ENCODE data around the gene MRPL37. TPM values are rescaled to one million over a fixed set of nuclear protein-coding genes. Genes with fewer than 3 reads are reported as not detected.
A peak's percentile ranks its signal among the peaks of the same experiment; 100 is the strongest.
"Not testable (repeated sequence)": the region's sequence is repeated elsewhere in the genome, so short reads cannot be mapped to it uniquely, and the experiment has no call there.

Gene MRPL37
- total RNA-seq (2014; rRNA removed; shearing (Covaris generic); ENCODE audit: low replicate concordance): 112 and 142 TPM in 2 replicates

DNA sequence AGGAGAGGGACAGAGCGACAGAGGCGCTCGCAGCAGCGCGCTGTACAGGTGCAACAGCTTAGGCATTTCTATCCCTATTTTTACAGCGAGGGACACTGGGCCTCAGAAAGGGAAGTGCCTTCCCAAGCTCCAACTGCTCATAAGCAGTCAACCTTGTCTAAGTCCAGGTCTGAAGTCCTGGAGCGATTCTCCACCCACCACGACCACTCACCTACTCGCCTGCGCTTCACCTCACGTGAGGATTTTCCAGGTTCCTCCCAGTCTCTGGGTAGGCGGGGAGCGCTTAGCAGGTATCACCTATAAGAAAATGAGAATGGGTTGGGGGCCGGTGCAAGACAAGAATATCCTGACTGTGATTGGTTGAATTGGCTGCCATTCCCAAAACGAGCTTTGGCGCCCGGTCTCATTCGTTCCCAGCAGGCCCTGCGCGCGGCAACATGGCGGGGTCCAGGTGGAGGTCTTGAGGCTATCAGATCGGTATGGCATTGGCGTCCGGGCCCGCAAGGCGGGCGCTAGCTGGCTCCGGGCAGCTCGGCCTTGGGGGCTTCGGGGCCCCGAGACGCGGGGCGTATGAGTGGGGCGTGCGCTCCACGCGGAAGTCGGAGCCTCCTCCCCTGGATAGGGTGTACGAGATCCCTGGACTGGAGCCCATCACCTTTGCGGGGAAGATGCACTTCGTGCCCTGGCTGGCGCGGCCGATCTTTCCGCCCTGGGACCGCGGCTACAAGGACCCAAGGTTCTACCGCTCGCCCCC is at the start of gene MRPL37, which contains the start of gene CYB5RL:
Gene MRPL37, plus strand, starts transcription at position 403 of the 754 bp plus-strand sequence. Its CDS starts 77 bp downstream, at position 480.
Gene CYB5RL, minus strand, starts transcription at position 266 of the 754 bp plus-strand sequence. CDS start 4,414 bp downstream, outside the sequence.
- DNase-seq (ENCODE audit: low read depth): peak; percentile 93
- in situ Hi-C loops (cut with HindIII; ENCODE audit: low pct_unique_long_range_greater_than_20kb, low sequenced_read_pairs): no loop called here

DNA sequence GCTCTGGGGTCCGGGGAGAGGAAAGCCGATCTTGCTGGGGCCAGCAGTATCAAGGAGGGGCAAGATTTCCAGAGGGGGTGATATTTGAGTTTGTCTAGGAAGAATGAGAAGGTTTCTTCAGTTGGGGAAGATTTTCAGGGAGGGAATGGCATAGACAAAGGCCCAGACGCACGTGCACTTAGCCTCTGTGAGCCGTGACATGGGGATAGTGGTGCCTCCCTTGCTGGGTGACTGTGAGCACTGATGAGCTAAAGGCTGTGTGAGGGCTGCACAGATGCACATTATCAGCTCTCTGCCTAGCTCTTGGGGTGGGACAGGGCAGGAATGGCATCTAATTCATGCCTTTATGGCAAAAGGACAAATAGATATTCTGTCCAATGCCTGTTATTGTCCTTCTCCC is 49.0 kb upstream of the MRPL37 start:
- in situ Hi-C loops (cut with HindIII; ENCODE audit: low pct_unique_long_range_greater_than_20kb, low sequenced_read_pairs): no loop called here
- no peak for DNase-seq (ENCODE audit: low read depth)

DNA sequence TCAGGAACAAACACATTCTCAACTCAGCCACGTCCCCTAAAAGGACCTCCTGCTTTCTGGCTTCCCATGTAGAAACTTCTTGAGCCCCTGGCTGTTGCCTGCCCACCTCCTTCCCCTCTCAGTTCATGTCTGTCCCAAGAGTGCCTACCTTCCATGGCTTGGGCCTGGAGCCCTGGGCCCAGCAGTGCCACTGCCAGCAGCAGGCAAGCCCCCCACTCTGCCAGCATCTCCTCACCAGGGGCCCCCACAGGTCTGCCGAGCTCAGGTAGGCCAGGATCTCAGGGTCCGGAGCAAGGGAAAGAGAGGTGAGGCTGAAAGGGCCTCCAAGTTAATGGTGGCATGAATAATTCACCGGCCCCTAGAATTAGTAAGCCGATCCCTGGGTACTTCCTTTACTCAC is 47.3 kb upstream of the MRPL37 start, which contains the start of gene CDCP2:
Gene CDCP2, minus strand, starts transcription at position 305 of the 400 bp plus-strand sequence. Its CDS starts 78 bp downstream, at position 227.
- in situ Hi-C loops (cut with HindIII; ENCODE audit: low pct_unique_long_range_greater_than_20kb, low sequenced_read_pairs): no loop called here

DNA sequence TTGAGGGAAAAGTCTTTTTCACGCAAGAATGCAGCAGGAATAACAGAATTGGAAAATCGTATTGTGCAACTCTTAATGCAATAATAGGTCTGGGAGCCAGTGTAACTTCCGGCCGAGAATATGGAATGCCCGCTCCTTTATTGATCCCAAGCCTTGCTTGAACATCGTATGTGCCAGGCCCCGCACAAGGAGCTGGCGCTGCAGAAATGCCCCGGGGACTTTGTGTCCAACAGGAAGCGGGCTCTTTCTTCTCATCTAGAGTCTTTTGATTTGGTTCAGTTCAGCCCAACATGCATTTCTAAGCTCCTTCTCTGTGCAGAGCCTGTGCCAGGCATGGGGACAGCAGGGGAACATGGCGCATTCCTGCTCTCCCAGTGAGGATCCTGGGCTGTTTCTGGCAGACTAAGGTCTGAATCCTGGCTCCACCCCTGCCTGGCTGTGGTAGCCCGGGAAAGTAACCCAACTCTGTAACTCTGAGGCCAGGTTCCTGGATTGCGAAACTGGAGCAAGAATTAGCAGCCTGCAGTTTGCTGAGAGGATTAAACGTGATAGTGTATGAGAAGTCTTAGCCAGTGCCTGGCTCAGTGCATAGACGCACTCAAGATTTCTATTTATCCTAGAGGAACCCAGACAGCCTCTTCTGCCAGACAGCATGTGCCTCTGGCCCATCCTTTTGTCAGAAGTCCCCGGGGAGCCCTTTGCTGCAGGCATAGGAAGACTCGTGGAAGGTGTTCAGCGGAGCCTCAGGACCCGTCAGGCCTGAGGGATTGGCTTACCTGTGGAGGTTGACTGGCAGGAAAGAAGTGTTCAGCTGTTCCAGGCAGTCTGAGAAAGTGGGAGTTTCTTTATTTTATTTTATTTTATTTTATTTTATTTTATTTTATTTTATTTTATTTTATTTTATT is 46.2 kb upstream of the MRPL37 start:
- in situ Hi-C loops (cut with HindIII; ENCODE audit: low pct_unique_long_range_greater_than_20kb, low sequenced_read_pairs): no loop called here
- DNase-seq (ENCODE audit: low read depth): no peak

More for the DNA sequence above, 47.3 kb upstream of the MRPL37 start, which contains the start of gene CDCP2:
- no peak for DNase-seq (ENCODE audit: low read depth)

DNA sequence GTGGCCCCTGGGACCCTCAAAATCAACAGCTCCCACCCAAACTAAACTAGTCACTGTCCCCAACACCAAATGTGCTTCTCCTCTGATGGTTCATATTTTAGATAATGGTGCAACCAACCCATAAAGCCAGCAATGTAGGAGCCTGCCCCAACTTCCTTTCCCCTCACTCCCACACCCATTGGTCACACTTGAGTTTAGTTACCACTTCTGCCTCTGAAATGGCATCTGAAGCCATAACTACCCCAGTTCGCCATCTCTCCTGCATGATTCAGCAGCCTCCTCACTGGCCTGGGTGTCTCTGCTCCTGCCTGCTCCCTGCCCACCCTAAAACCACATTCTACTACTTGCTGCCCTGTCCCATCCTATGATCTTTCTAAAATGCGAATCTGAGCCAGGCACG is 43.8 kb upstream of the MRPL37 start:
- in situ Hi-C loops (cut with HindIII; ENCODE audit: low pct_unique_long_range_greater_than_20kb, low sequenced_read_pairs): no loop called here
- no peak for DNase-seq (ENCODE audit: low read depth)

DNA sequence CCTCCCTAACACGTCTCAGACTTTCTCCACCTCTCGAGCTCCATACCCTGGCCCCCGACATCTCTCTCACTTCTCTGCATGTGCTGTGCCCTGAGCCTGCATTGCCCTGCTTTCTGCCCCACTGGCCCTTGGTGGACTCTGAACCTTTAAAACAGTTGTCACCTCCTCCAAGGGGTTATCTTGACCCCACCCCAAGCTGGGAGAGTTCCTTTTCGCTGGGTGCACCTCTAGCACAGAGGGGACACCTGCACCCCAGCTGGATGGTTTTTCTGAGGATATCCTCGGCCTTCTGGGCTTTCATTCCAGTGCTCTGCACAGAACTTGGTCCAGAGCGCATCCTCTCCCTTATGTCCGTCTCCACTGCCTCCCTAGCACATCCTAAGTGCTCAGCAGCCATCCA is 43.0 kb upstream of the MRPL37 start:
- in situ Hi-C loops (cut with HindIII; ENCODE audit: low pct_unique_long_range_greater_than_20kb, low sequenced_read_pairs): no loop called here
- no peak for DNase-seq (ENCODE audit: low read depth)

DNA sequence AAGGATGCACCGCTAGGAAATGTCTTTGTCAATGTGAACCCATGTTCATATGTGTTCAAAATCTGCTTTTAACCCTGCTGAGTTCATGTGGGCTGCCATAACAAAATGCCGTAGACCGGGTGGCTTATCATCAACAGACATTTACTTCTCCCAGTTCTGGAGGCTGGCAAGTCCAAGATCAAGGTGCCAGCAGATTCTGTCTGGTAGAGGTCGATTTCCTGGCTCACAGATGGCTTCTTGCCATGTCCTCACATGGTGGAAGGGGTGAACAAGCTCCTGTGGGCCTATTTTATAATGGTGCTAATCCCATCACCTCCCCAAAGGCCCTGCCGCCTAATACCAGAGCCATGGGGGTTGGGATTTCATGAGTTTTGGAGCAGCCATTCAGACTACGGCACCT is 42.6 kb upstream of the MRPL37 start:
- in situ Hi-C loops (cut with HindIII; ENCODE audit: low pct_unique_long_range_greater_than_20kb, low sequenced_read_pairs): no loop called here
- no peak for DNase-seq (ENCODE audit: low read depth)

DNA sequence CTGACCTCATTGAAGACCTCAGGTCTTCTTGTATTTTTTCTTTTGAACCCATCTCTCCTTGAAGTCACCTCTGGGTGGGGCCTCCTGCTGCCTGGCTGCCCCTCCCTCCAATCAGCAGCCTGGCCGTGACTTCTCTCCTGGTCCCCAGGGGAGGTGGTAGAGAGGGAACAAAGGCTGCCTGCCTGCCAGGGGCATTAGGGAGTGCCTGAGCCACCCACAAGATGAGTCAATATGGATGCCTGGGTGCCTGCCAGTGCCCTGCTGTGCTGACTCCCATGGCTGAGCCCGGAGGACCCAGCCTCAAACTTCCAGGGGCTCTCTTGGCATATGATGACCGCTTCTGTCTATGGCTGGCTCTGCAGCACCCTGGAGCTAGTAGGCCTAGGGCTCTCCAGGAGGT is 41.9 kb upstream of the MRPL37 start:
- no peak for DNase-seq (ENCODE audit: low read depth)
- in situ Hi-C loops (cut with HindIII; ENCODE audit: low pct_unique_long_range_greater_than_20kb, low sequenced_read_pairs): no loop called here

DNA sequence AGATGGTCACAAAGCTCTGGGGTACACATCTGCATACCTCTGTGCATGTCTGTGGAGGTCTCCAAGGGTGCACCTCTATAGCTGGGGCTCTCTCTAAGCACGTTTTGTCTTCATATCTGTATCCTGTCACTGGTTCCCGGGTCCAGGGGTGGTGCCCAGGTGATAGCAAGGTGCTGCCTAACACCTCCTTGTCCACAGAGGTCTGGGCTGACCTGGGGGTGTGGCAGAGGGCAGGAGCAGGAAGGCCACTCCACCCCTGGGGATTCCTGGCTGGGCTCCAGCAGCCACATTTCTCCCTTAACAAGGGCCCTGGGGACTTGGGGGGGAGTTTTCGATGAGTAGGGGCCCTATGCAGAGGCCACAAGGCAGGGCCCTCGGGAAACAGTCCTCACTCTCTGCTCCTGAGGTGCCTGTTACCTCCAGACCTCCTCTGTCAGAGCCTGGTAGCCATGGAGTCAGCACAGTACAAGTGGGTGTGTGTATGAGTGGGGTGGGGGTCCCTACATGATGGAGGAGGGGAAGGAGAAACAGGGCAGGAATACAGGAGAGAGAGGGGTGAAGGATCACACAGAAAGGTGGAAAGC is 40.1 kb upstream of the MRPL37 start:
- in situ Hi-C loops (cut with HindIII; ENCODE audit: low pct_unique_long_range_greater_than_20kb, low sequenced_read_pairs): no loop called here
- no peak for DNase-seq (ENCODE audit: low read depth)

DNA sequence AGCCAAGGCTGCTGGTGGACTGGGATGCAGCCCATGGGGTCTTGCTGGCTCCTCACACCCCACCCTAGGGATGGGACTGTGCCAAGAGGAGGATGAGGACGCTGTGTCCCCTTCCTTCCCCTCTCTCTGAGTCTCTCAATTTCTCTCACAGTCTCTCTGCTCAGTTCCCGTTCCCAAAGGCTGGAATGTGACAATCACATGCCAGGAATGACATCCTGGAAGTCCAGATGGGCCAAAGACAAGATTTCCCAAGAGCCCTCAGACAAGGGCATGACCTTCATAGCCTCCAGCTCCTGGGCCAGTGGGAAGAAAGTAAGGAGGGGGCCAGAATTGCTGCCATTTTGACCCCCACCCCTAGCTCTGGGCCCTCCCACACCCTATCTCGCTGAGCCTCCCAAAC is 39.6 kb upstream of the MRPL37 start:
- in situ Hi-C loops (cut with HindIII; ENCODE audit: low pct_unique_long_range_greater_than_20kb, low sequenced_read_pairs): no loop called here
- no peak for DNase-seq (ENCODE audit: low read depth)

DNA sequence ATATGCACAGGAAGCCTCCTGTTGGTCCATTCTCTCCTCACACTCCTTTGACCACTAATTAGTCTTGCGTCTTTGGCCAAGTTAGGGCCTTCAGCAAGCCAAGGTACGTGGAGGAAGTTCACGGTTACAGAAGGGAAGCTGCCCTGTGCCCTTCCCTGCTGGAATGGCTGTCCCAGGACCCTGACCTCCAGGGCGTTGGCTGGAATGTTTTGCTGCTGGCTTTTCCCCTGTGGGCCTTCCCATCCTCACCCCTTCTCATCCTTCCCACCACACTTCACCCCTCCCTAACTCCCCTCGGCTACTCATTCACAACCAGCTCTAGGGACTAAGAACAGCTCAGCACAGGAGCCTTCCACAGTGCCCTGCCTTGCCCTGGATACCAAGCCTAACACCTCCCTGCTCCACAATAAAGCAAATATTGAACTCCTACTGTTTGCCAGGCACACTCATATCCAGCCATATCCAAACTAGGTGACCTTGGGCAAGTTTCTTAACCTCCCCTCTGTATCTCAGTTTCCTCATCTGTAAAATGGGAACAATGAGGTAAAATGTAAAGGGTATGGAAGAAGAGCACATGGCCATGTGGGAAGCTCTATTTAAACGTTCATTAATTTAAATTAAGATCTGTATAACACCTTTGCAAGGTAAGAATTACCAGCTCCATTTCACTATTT is 38.3 kb upstream of the MRPL37 start:
- in situ Hi-C loops (cut with HindIII; ENCODE audit: low pct_unique_long_range_greater_than_20kb, low sequenced_read_pairs): no loop called here
- DNase-seq (ENCODE audit: low read depth): no peak

DNA sequence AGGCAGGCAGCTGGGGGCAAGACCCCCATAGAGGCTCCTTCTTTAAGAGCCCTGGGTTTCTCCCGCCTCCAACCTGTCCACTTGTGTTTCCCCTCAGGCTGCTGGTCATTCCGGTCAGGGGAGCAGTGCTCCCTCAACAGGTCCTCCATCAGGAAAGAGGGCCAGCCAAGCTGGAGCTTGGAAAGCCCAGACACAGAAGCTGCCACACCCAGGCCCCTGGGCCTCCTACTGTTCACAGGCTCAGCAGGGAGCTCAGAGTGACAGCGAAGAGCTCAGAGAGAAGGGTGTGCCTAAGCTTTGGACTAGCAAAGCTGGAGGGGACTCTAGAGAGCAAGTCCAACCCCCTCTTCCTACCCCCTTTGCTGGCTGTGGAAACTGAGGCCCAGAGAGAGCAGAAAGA is 36.9 kb upstream of the MRPL37 start:
- in situ Hi-C loops (cut with HindIII; ENCODE audit: low pct_unique_long_range_greater_than_20kb, low sequenced_read_pairs): no loop called here
- DNase-seq (ENCODE audit: low read depth): no peak

DNA sequence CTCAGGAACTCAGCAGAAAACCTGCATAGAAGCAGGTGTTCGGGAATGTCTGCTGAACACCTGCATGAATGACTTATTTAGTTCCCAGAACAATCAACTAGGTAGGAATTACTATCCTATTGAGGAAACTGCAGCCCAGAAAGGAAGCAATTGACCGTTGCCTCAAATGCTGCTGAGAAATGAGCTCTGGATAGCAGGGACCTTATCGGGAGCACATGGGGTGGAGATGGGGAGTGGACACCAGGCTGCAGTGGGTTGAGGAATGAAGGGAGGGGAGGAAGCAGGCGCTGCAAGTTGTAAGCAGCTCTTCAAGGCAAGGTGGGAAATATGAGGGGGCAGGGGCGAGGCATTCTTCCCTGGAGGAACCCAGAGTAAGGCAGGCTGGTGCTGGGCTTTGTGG is 36.4 kb upstream of the MRPL37 start:
- DNase-seq (ENCODE audit: low read depth): no peak
- in situ Hi-C loops (cut with HindIII; ENCODE audit: low pct_unique_long_range_greater_than_20kb, low sequenced_read_pairs): no loop called here

DNA sequence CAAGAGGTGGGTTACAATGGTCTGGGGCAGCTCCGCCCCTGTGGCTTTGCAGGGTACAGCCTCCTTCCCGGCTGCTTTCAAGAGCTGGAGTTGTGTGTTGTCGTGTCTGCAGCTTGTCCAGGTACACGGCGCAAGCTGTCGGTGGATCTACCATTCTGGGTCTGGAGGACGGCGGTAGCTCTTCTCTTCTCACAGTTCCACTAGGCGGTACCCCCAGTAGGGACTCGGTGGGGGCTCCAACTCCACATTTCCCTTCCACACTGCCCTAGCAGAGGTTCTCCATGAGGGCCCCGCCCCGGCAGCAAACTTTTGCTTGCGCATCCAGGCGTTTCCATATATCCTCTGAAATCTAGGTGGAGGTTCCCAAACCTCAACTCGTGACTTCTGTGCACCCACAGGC is 34.8 kb upstream of the MRPL37 start:
- no peak for DNase-seq (ENCODE audit: low read depth)
- in situ Hi-C loops (cut with HindIII; ENCODE audit: low pct_unique_long_range_greater_than_20kb, low sequenced_read_pairs): no loop called here

DNA sequence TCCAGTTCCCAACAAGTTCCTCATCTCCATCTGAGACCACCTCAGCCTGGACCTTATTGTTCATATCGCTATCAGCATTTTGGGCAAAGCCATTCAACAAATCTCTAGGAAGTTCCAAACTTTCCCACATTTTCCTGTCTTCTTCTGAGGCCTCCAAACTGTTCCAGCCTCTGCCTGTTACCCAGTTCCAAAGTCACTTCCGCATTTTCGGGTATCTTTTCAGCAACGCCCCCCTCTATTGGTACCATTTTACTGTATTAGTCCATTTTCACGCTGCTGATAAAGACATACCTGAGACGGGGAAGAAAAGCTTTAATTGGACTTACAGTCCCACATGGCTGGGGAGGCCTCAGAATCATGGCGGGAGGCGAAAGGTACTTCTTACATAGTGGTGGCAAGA is 33.6 kb upstream of the MRPL37 start:
- in situ Hi-C loops (cut with HindIII; ENCODE audit: low pct_unique_long_range_greater_than_20kb, low sequenced_read_pairs): not testable (repeated sequence)

DNA sequence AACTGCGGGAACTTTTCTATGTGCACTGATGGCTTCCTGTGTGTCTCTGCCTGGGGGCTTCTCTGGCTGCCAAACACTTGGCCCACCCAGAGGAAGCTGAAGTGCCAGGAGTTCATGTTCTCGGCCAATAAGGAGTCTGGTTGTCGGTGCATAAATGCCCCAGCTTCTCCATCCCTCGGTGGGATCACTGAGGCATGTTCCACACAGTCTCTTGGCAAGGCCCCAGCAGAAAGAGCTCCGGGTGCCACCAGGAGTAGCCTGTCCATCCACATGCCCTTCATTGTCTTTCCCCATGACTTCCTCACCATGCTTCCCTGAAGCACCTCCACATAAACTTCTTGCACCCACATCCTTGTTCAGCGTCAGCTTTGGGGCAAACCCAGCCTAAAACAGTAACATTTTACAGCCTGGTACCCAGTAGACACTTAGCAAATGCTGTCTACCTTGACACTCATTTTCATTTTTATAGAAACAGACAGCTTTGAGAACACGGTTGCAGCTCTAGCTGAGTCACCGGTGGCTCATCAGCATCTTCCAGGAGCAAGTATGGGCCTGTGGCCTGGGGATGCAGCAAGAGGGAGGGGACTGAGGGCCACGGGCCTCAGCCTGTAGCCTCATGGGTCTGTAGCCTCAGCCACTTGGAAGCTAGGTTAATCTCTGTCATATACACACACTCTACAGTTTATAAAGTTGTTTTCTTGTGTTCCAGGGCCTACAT is 32.4 kb upstream of the MRPL37 start:
- DNase-seq (ENCODE audit: low read depth): peak; percentile 16
- in situ Hi-C loops (cut with HindIII; ENCODE audit: low pct_unique_long_range_greater_than_20kb, low sequenced_read_pairs): no loop called here

More for the DNA sequence above, 33.6 kb upstream of the MRPL37 start:
- DNase-seq (ENCODE audit: low read depth): not testable (repeated sequence)

DNA sequence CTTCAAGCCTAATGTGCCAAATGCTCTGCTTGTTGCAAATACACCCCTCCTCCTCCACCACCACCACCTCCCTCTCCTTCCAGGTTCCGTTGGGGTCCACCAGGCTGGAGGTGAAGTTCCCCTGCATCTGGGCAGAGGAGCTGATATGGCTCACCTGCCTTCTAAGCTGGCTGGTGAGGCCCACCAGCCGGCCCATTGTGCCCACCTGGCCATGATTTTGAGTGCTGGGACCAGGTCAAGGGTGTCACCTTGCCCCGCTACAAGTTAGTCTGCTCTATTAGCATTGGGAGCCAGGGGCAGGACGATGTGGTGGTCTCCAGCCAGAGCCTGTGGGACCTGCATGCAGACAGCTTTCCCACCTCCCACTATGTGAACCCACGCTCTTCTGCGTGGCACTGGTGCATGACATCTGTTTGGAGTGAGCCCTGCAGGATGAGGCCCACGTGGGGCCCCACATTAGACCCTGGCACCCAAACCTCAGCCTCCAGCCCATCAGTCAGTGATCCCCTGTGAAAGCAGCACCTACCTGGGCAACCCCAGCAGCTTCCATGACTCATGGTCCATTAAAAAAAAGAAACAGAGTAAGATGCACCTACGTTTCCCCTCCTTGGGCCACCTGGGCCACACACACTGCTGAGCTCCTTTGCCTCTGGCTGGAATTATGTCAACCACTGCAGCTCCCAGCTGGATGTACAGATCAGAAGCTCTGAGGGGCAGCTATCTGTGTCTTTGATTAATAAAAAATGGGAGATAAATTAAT is 31.6 kb upstream of the MRPL37 start:
- in situ Hi-C loops (cut with HindIII; ENCODE audit: low pct_unique_long_range_greater_than_20kb, low sequenced_read_pairs): no loop called here
- no peak for DNase-seq (ENCODE audit: low read depth)

Data from Caki2 (cell line).